Stimulated activated CD8-positive, alpha-beta memory T cell treated with anti-CD3 and anti-CD28 coated beads, Interleukin-4, amount 100 ng/mL, for 24 hours (primary cell): ENCODE measurements around the gene POTEJ.
"Not testable (repeated sequence)": the region's sequence is repeated elsewhere in the genome, so short reads cannot be mapped to it uniquely, and the experiment has no call there.

Experiments used
- DNase-seq: peaks from one replicate; pipeline ENCODE4 v3.0.0-alpha.2; 2020; ENCODE audit warnings: low read depth

Gene POTEJ

GRCh38 chr2:130611140-130611539 lies at the start of gene POTEJ:
TSS of gene POTEJ (plus strand) at chr2:130611440. CDS start at chr2:130611533, 93 bp downstream.
- DNase-seq: not testable (repeated sequence)

DNA sequence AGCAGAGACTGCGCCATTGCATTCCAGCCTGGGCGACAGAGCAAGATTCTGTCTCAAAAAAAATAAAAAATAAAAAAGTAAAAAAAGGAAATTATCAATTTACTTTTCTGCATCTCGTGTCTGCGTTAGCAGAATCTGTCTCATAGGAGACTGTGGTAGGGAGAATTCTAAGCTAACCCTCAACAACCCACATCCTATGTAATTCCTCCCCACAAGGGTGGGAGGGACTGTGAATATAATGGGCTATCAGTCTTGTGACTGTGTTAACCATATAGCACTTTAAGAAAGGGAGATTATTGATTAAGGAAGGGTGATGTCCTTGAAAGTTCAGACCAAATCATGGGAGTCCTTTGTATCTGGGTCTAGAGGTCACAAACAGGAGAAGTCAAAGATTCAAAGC lies 45.1 kb upstream of the POTEJ start:
- not testable (repeated sequence) for DNase-seq

DNA sequence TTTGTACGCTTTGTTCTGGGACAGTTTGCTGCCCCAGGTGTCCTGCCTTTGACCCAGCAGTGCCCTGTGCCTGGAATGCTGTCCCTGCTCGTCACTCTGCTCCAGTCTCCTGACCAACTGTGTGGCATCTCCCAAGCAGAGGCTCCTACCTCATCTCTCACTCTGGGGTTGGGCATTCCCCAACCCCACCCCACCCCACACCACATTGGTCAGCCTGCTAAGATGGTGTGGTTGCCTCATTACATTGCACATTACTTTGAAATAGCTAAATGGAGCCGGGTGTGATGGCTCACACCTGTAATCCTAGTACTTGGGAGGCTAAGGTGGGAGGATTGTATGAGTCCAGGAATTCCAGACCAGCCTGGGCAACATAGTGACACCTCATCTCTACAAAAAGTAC lies 39.3 kb upstream of the POTEJ start:
- not testable (repeated sequence) for DNase-seq

DNA sequence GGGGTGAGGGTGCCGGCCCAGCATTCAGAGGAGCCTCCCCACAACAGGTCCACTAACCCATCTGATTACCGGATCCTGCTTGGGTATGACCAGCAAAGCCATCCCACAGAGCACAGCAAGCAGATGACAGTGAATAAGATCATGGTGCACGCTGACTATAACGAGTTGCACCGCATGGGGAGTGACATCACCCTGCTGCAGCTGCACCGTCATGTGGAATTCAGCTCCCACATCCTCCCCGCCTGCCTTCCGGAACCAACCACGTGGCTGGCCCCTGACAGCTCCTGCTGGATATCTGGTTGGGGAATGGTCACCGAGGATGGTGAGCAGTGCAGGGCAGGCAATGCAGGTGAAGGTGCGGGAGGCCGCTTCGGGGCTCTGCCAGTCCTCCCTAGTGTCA lies 37.0 kb upstream of the POTEJ start:
- DNase-seq: not testable (repeated sequence)

DNA sequence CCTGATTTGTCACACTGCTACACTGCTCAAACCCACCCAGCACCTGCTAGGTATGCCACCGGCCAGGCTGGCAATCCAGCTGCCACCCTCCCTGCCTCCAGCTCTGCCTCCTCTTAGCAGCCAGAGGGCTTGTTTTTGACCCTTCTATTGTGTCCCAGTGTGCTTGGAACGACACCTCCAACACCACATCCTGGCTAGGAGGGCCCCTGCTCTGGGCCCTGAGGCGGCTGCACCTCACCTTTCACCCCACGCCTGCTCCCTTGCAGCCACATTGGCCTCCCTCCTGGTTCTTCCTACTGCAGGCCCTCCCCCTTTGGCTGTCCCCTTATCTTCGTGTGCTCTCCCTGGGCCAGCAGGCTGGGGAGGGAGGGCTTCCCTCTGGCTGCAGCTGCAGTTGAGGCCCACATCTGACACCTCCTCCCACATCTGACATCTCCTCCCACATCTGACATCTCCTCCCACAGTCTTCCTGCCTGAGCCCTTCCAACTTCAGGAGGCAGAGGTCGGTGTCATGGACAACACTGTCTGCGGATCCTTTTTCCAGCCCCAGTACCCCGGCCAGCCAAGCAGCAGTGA lies 34.9 kb upstream of the POTEJ start:
- DNase-seq: not testable (repeated sequence)

DNA sequence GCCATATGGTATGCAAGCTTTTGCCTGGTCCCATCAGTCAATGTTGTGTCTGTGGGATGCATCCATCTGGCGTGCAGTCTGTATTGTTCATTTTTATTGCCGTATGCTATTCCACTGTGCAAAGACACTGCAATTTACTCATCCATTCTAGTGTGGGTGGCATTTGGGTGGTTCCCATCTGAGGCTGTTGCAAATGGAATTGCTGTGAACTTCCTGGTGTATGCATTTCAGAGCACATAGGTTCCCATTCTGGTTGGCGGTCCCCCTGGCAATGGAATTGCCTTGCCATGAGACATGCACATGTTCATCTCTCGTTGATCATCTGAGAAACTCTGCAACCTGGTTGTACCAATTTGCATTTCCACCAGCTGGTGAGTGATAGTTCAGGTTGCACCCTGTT lies 33.7 kb upstream of the POTEJ start:
- not testable (repeated sequence) for DNase-seq

DNA sequence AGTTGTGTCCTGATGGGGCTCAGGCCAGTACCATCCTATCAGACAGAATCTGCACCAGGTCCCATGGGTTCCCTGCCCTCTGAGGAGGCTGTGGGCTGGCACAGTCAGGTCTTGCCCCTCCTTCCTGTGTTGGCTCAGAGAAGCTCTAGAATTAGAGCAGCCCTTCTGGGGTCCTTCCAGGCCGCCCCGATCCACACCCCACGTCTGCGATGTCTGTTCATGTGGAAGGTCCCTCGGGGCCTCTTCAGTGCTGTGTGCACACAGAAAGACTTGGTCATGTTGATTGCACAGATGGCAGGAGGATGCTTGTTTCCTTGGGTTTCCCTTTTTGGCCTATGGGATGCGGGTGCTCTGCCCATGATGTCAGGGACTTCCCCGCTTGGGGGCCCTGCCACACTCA lies 32.1 kb upstream of the POTEJ start:
- DNase-seq: not testable (repeated sequence)

DNA sequence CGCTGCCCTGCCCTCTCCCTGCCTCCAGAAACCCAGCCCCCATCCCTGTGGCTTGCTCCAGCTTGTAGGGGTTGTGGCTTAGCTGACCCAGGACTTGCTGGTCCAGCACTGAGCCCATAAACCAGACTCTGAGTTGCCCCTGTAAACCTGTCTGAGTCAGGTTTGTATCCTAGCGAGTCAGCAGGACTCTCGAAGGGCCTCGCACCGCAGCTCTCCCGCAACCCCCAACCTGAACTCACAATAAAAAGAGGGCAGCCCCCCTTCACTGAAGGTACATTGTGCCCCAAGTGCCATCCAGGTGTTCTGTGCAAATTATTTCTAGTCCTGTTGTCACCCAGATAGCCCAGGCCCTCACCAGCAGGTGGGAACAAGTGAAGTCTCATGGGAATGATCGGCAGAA lies 29.7 kb upstream of the POTEJ start:
- DNase-seq: not testable (repeated sequence)

GRCh38 chr2:130582970-130583369 lies 28.3 kb upstream of the POTEJ start:
- not testable (repeated sequence) for DNase-seq

- not testable (repeated sequence) for DNase-seq
Observed at GRCh38 chr2:130583582-130583981, 27.7 kb upstream of the POTEJ start.

GRCh38 chr2:130584726-130585125 lies 26.5 kb upstream of the POTEJ start:
- not testable (repeated sequence) for DNase-seq

DNA sequence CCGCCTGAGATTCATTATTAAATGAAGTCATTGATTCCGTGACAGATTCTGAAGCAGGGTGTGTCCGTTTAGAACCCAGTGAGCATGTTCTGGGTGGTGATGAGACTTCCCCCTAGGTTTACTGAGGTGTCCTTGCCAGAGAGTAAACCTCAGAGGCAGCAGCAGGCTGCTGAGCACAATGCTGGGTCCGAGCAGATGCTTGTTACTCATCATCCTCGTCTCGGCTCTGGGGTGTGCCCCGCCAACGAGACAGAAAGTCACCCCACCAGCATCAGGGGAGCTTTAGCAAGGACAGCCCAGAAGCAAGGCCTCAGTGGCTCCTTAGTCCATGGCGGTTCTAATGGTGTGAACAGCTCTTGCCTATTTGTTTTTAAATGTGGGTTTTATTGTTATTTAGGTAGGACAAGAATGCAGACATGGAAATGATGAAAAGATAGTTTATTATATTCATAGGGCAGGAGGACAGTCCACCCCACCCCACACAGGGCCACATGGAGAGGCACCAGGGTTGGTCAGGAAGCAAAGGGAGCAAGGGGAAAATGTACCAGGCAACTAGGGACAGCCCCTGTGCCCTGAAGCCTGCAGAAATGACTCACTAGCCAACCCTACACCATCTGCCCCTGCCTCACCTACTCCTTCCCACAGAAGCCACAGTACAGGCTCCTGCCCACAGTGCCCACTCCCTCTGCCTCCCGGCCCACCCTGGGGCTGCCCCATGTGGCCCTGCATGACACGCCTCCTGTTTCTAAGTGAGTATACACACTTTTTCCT lies 22.4 kb upstream of the POTEJ start:
- DNase-seq: peak; percentile 4

GRCh38 chr2:130590170-130590841 lies 20.9 kb upstream of the POTEJ start:
- not testable (repeated sequence) for DNase-seq

DNA sequence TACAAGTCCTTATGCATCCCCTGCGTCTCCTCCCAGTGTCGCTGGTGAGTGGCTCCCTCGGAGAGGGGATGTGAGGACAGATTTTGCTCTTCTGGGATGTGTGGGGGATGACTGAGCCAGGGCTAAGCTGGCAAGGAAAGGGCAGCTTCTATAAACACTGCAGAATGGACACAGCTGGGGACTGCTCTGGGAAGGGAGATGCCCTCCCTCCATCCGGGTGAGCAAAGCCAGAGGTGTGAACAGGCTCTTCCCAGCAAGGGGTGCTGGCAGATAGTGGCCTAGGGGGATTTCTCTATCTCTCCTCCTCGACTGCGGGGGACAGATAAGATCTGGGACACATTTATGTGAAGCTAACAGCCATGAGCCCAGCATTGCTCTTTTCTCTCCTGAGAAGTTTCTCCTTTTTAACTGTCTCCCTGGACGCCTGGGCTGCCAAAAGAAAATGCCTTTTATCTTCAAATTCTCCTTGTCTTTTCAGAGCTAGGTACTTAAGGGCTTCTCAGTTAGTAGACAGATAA lies 20.3 kb upstream of the POTEJ start:
- DNase-seq: not testable (repeated sequence)

GRCh38 chr2:130592791-130593414 lies 18.3 kb upstream of the POTEJ start:
- not testable (repeated sequence) for DNase-seq

DNA sequence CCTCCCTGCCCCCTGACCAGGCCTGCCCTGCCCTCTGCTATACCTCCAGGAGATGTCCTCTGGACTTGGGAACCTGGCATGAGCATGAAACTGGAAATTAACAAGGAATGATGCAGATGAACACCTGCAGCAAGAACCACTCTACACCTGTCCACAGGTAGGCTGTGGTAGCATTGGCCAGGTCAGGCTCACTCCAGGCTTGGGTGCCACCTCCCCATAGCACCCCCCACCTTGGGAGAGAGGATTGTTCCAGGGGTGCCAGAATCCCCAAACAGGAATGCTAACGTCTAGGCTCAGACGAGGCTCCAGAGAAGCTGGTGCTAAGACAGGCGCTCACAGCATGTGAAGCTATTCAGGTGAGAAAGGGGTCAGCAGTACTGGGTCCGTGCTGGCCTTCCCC lies 17.2 kb upstream of the POTEJ start:
- not testable (repeated sequence) for DNase-seq

DNA sequence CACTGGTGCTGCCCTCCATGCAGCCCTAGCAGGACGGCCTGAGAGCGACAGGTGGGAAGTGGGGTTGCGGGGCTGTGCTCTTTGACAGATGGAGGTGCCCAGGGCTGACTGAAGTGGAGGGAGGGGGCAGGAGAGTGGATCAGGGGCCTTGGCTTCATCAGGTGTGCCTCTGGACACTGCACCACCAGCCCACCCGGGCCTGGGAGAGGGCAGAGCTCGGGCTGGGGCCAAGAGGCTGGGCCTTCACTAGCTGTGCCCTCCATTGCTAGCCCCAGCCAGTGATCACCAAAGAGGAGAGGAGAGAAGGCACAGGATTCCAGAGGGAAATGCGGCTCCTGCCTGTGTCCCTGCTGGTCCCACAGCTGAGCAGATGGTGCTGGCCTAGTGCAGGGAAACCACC lies 14.5 kb upstream of the POTEJ start:
- DNase-seq: not testable (repeated sequence)

DNA sequence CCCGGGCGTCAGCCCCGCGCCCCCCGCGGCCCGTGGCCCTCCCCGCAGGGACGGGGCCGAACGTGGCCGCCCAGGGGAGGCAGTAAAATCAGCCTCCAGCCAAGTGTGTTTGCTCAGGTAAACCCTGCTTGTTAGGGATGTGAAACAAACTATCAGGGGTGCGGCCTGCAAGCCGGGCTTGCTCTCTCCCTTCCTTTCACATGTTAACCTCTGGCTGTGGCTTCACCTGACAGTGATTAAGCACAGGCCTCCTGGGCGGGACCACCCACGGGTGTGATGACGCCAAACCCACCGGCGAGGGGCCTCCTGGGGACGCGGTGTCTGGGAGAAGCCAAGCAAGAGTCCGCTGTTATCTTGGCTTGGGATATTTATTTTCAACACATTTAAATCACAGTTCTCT lies 13.2 kb upstream of the POTEJ start:
- DNase-seq: not testable (repeated sequence)

GRCh38 chr2:130598463-130598862 lies 12.8 kb upstream of the POTEJ start:
- DNase-seq: not testable (repeated sequence)

GRCh38 chr2:130599393-130599792 lies 11.8 kb upstream of the POTEJ start, which contains the start of gene CFC1:
TSS of gene CFC1 (minus strand) at chr2:130599575. CDS start at chr2:130599287, 288 bp downstream.
- DNase-seq: not testable (repeated sequence)

DNA sequence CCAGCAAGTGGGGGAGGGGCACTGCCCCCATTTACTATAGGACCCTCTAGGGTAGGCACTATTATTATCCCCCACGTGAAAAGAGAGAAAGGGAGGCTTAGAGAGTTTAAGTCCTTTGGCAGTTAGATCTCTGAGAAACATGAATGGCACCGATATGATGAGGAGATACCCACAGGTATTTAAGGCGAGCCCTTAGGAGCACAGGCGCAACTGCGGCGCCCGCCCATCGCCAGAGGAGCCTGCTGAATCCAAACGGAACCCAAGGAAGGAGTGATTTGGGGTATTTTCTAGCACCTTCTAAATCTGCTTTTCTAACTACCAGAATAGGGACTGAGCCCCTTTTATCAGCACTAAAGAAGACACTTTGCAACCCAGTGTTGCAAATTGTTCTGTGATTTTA lies 11.3 kb upstream of the POTEJ start:
- DNase-seq: not testable (repeated sequence)
